ENCODE results near the gene ACVR1. TPM values are rescaled to one million over a fixed set of nuclear protein-coding genes. Genes with fewer than 3 reads are reported as not detected.

The ACVR1 gene
- total RNA-seq, 4 donors from 2014 or later = 4.7 to 18.7 (median 10.3) TPM

GRCh38 chr2:157785200-157785599 is 90.9 kb downstream of the ACVR1 start:
- intact Hi-C loops (cut with DNase I) = loop anchor here (10.0 kb wide), 1 partner anchor 90 kb away; the partner anchor contains the start of gene ACVR1
- H3K36me3 ChIP-seq = peaks cover 0 to 3% (median 0%) of the 10 kb centered on the region in 3 donors
- no peaks in the 10 kb centered on the region for H3K27me3 ChIP-seq
- H3K27ac ChIP-seq = peak overlapping the region in 3 of 4 donors; percentile 70 to 85 (median 74)
- H3K9me3 ChIP-seq = no peaks in the 10 kb centered on the region
- 17 to 44% methylated on average over 3 of the region's 3 CpGs for WGBS, 2 donors
- TF ChIP-seq POLR2A (IDR thresholded peaks at IDR 0.05) = no peak
- TF ChIP-seq CTCF (IDR thresholded peaks at IDR 0.05) = no peak
- H3K4me3 ChIP-seq = no peak overlapping the region
- DNase-seq = no peak
- peaks cover 35 to 89% (median 63%) of the 10 kb centered on the region in 3 donors for H3K4me1 ChIP-seq

- H3K4me3 ChIP-seq = peak overlapping the region in 3 of 4 donors; percentile 21 to 50 (median 25)
Observed at GRCh38 chr2:157784823-157785175, 91.3 kb downstream of the ACVR1 start.

GRCh38 chr2:157784169-157784822 is 91.8 kb downstream of the ACVR1 start:
- H3K9me3 ChIP-seq = no peaks in the 10 kb centered on the region
- peaks cover 0 to 12% (median 0%) of the 10 kb centered on the region in 3 donors for H3K36me3 ChIP-seq
- no peak for DNase-seq
- 35 to 42% methylated on average over 5 to 9 of the region's 11 CpGs for WGBS, 2 donors
- H3K27me3 ChIP-seq = no peaks in the 10 kb centered on the region
- H3K4me1 ChIP-seq = peaks cover 30 to 80% (median 54%) of the 10 kb centered on the region in 3 donors
- H3K27ac ChIP-seq = peak overlapping the region; percentile 70 to 85 (median 76)
- TF ChIP-seq POLR2A (IDR thresholded peaks at IDR 0.05) = peak in 1 of 4 donors; percentile 10
- TF ChIP-seq CTCF (IDR thresholded peaks at IDR 0.05) = no peak
- peak overlapping the region in 3 of 4 donors; percentile 21 to 50 (median 25) for H3K4me3 ChIP-seq
- intact Hi-C loops (cut with DNase I) = loop anchor here (10.0 kb wide), 1 partner anchor 91 kb away; the partner anchor contains the start of gene ACVR1

More at GRCh38 chr2:157784823-157785175, 91.3 kb downstream of the ACVR1 start:
- DNase-seq = no peak
- WGBS, 2 donors = 47 to 71% methylated on average over 5 of the region's 5 CpGs
- Histone ChIP-seq H3K9me3 (no peaks in the 10 kb centered on the region), H3K27me3 (no peaks in the 10 kb centered on the region), H3K4me1 (peaks cover 31 to 85% (median 59%) of the 10 kb centered on the region in 3 donors), H3K27ac (peak overlapping the region; percentile 70 to 85 (median 76)), H3K36me3 (peaks cover 0 to 7% (median 0%) of the 10 kb centered on the region in 3 donors)
- intact Hi-C loops (cut with DNase I) = loop anchor here (10.0 kb wide), 1 partner anchor 90 kb away; the partner anchor contains the start of gene ACVR1
- TF ChIP-seq POLR2A (IDR thresholded peaks at IDR 0.05) (no peak), CTCF (IDR thresholded peaks at IDR 0.05) (no peak)

GRCh38 chr2:157783245-157783644 is 92.9 kb downstream of the ACVR1 start:
- intact Hi-C loops (cut with DNase I) = loop anchor here (10.0 kb wide), 1 partner anchor 92 kb away; the partner anchor contains the start of gene ACVR1
- H3K9me3 ChIP-seq = no peaks in the 10 kb centered on the region
- peaks cover 0 to 21% (median 0%) of the 10 kb centered on the region in 3 donors for H3K36me3 ChIP-seq
- no peak overlapping the region for H3K4me3 ChIP-seq
- H3K27me3 ChIP-seq = no peaks in the 10 kb centered on the region
- DNase-seq = no peak
- 31 to 58% methylated on average over 2 of the region's 2 CpGs for WGBS, 2 donors
- H3K27ac ChIP-seq = peak overlapping the region in 1 of 4 donors; percentile 85
- TF ChIP-seq CTCF (IDR thresholded peaks at IDR 0.05) = no peak
- TF ChIP-seq POLR2A (IDR thresholded peaks at IDR 0.05) = no peak
- H3K4me1 ChIP-seq = peaks cover 24 to 69% (median 46%) of the 10 kb centered on the region in 3 donors

All from esophagus squamous epithelium (tissue), 5 donors.